Neural cell (in vitro differentiated cells): ENCODE data around the gene DUSP12. TPM values are rescaled to one million over a fixed set of nuclear protein-coding genes. Genes with fewer than 3 reads are reported as not detected.

Source experiments
- H2AFZ ChIP-seq: fragments of 200-600, 300-800 bp; sonication (generic), shearing (Covaris generic); 2 replicates; pipeline ENCODE4 v1.6.0; 2014; ENCODE audit warnings: low read depth, mild to moderate bottlenecking, antibody characterized with exemption, low read length, moderate library complexity
- H3F3A ChIP-seq: fragments of 200-600 bp; shearing (Covaris generic); 2 replicates; pipeline ENCODE4 v1.6.1; 2016; ENCODE audit warnings: mild to moderate bottlenecking, moderate library complexity, mixed read lengths, antibody characterized with exemption, low read length; ENCODE audit not compliant: insufficient read depth, poor library complexity, severe bottlenecking
- H3K27ac ChIP-seq: fragments of 200-600, 300-800 bp; sonication (generic), shearing (Covaris generic); 2 replicates; pipeline ENCODE4 v1.5.1; 2014; ENCODE audit warnings: mild to moderate bottlenecking, low read length, moderate library complexity
- H3K27me3 ChIP-seq: fragments of 300-800, 200-600 bp; sonication (generic), shearing (Covaris generic); 2 replicates; pipeline ENCODE4 v1.6.0; 2014; ENCODE audit warnings: mild to moderate bottlenecking, low read depth, low read length, moderate library complexity; ENCODE audit not compliant: insufficient read depth
- H3K36me3 ChIP-seq: fragments of 300-800, 200-600 bp; sonication (generic), shearing (Covaris generic); 2 replicates; pipeline ENCODE4 v1.5.1; 2014; ENCODE audit warnings: mild to moderate bottlenecking, antibody characterized with exemption, low read length, moderate library complexity; ENCODE audit not compliant: insufficient read depth
- H3K4me2 ChIP-seq: fragments of 300-800, 200-600 bp; sonication (generic), shearing (Covaris generic); 2 replicates; pipeline ENCODE4 v1.6.0; 2014; ENCODE audit warnings: mild to moderate bottlenecking, low read length
- H3K4me3 ChIP-seq: fragments of 300-800, 200-600 bp; sonication (generic), shearing (Covaris generic); 2 replicates; pipeline ENCODE4 v1.5.1; 2014; ENCODE audit warnings: mild to moderate bottlenecking, low read length, moderate library complexity
- H3K79me2 ChIP-seq: fragments of 200-600 bp; shearing (Covaris generic); replicated peaks from 2 replicates; pipeline ENCODE4 v1.6.0; 2014; ENCODE audit warnings: mild to moderate bottlenecking, low read length, moderate library complexity; ENCODE audit not compliant: insufficient read depth
- H3K9ac ChIP-seq: fragments of 300-800, 200-600 bp; sonication (generic), shearing (Covaris generic); 2 replicates; pipeline ENCODE4 v1.6.1; 2016; ENCODE audit warnings: mild to moderate bottlenecking, low read length, mixed read lengths
- H3K9me2 ChIP-seq: fragments of 200-600 bp; shearing (Covaris generic); 2 replicates; pipeline ENCODE4 v1.6.1; 2016; ENCODE audit warnings: mild to moderate bottlenecking, low read length, mixed read lengths; ENCODE audit not compliant: insufficient read depth
- H3K9me3 ChIP-seq: fragments of 200-600, 300-800 bp; sonication (generic), shearing (Covaris generic); 2 replicates; pipeline ENCODE4 v1.6.1; 2016; ENCODE audit warnings: mild to moderate bottlenecking, mixed run types, low read length, moderate library complexity, mixed read lengths
- H4K20me1 ChIP-seq: fragments of 200-600 bp; shearing (Covaris generic); 2 replicates; pipeline ENCODE4 v1.6.1; 2016; ENCODE audit warnings: mild to moderate bottlenecking, mixed run types; ENCODE audit not compliant: insufficient read depth
- EP300 ChIP-seq: fragments of 450-650 bp; conservative IDR thresholded peaks from 2 replicates; pipeline ENCODE4 v1.6.1; 2014; ENCODE audit warnings: antibody characterized with exemption, mild to moderate bottlenecking, moderate library complexity; ENCODE audit not compliant: poor library complexity, severe bottlenecking
- EZH2 ChIP-seq: fragments of 200-600, 300-800 bp; shearing (Covaris generic), sonication (generic); IDR thresholded peaks from 2 replicates; pipeline ENCODE4 v1.6.1; 2014; ENCODE audit warnings: antibody characterized with exemption, low read length, borderline replicate concordance, mild to moderate bottlenecking; ENCODE audit not compliant: insufficient read depth, poor library complexity, severe bottlenecking
- MXI1 ChIP-seq: fragments of 450-650 bp; conservative IDR thresholded peaks from 2 replicates; pipeline ENCODE4 v1.6.1; 2014; ENCODE audit warnings: antibody characterized with exemption, mild to moderate bottlenecking; ENCODE audit not compliant: poor library complexity, severe bottlenecking
- POLR2AphosphoS5 ChIP-seq: IDR thresholded peaks from 2 replicates; pipeline ENCODE4 v1.6.1; 2012
- RAD21 ChIP-seq: fragments of 450-650 bp; conservative IDR thresholded peaks from 2 replicates; pipeline ENCODE4 v1.6.1; 2014; ENCODE audit warnings: antibody characterized with exemption, mild to moderate bottlenecking, moderate library complexity
- SMC3 ChIP-seq: fragments of 450-650 bp; conservative IDR thresholded peaks from 2 replicates; pipeline ENCODE4 v1.6.1; 2014; ENCODE audit warnings: antibody characterized with exemption, mild to moderate bottlenecking, moderate library complexity; ENCODE audit not compliant: poor library complexity
- TAF1 ChIP-seq: IDR thresholded peaks from 2 replicates; pipeline ENCODE4 v1.6.1; 2012; ENCODE audit warnings: low read depth
- polyA plus RNA-seq: library from polyadenylated mRNA; depleted of rRNA; stranded (reverse); fragments of >200 nt; gene quantifications from 2 replicates; pipeline ENCODE4 v1.2.3, GENCODE V29; 2014
- TF ChIP-seq, protein P1 (sequence below): IDR thresholded peaks from 2 replicates; pipeline ENCODE4 v1.6.1; 2012; ENCODE audit warnings: borderline replicate concordance
- TF ChIP-seq, protein P2 (sequence below): fragments of 450-650 bp; IDR thresholded peaks from 2 replicates; pipeline ENCODE4 v1.5.1; 2014; ENCODE audit warnings: antibody characterized with exemption, mild to moderate bottlenecking, moderate library complexity; ENCODE audit not compliant: poor library complexity, severe bottlenecking

DUSP12 gene
- polyA plus RNA-seq, 1 donor from 2014 or later: 209 TPM

DNA sequence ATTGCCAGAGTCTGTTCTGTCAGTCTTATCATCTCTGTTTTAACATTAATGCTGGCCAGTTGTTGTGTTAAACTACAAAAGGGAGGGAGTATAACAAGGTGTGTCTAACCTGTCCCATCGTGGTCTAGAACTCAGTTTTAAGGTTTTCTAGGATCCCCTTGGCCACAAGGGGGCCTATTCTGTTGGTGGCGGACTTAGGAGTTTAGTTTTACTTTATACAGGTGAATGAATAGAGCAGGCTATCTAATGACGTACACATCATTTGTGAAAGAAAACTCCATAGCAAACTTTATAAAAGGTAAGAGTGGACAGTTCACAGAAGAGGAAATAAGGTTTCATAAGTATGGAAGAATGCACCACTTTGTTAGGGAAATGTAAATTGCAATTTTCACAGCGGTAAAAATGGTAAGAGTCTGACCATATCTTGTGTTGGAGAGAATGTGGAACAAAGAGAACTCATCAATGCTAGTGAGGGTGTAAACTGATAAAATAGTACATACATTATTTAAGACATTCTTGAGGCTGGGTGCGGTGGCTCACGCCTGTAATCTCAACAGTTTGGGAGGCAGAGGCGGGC, 14.0 kb downstream of the DUSP12 start:
- Histone ChIP-seq H3K36me3 (no peaks in the 10 kb centered on the region), H3F3A (no peaks in the 10 kb centered on the region), H3K4me3 (no peak overlapping the region), H3K9me3 (no peaks in the 10 kb centered on the region), H3K9me2 (no peaks in the 10 kb centered on the region), H3K9ac (no peak overlapping the region), H3K27ac (no peak overlapping the region), H3K27me3 (no peaks in the 10 kb centered on the region), H2AFZ (no peak overlapping the region), H4K20me1 (no peaks in the 10 kb centered on the region), H3K4me2 (no peak overlapping the region), H3K79me2 (peaks cover 23% of the 10 kb centered on the region)
- no peak for TF ChIP-seq MXI1

DNA sequence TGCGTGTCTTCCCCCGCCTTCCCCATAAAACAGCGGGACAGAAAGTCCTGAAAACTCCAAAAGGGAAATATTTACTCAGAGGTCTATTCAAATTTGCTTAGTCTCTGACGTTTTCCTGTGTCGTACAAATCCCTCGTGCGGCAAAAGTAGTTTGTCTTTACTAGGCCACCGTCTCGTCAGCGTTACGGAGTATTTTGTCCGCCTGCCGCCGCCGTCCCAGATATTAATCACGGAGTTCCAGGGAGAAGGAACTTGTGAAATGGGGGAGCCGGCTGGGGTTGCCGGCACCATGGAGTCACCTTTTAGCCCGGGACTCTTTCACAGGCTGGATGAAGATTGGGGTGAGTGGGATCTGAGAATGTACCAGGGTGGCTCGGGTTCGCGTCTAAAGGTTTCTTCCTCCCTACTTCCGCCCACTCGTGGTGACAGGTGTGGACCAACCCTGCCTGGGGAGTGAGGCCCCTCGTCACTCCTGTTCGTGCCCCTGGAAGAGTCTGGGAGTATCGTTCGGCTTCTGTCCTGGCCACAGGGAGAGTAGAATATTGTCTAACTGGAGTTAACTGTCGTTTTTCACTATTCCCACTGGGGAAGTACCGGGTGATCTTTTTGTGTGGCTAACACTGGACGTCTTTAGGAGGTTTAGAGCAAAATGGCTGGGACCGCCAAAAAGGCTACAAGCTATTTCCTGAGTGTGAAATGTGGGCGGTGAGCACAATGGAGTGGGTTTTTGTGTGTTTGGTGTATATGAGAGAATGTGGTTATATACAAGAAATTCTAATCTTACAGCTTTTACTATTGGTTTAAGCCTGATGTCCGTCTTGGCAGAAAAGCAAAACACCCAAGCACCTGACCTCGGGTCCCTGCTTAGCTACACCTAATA, 16.8 kb downstream of the DUSP12 start, which contains the start of gene ATF6:
ATF6 (plus strand) TSS at position 219 of the 880 bp plus-strand sequence; CDS start at position 260, 41 bp downstream.
- peaks cover 30% of the 10 kb centered on the region for H3K79me2 ChIP-seq
- H3K9me2 ChIP-seq: no peaks in the 10 kb centered on the region
- peak within 1 kb of the TSS; percentile 72 for H3K4me2 ChIP-seq
- no peaks in the 10 kb centered on the region for H4K20me1 ChIP-seq
- no peaks in the 10 kb centered on the region for H3K36me3 ChIP-seq
- no peaks in the 10 kb centered on the region for H3F3A ChIP-seq
- peak within 1 kb of the TSS; percentile 75 for H2AFZ ChIP-seq
- no peaks in the 10 kb centered on the region for H3K27me3 ChIP-seq
- TF ChIP-seq SMC3 (peak; percentile 16), RAD21 (no peak), MXI1 (peak; percentile 77), EP300 (peak; percentile 40), TAF1 (peak; percentile 47), POLR2AphosphoS5 (peak; percentile 73), EZH2 (no peak)
- TF ChIP-seq, protein P1, sequence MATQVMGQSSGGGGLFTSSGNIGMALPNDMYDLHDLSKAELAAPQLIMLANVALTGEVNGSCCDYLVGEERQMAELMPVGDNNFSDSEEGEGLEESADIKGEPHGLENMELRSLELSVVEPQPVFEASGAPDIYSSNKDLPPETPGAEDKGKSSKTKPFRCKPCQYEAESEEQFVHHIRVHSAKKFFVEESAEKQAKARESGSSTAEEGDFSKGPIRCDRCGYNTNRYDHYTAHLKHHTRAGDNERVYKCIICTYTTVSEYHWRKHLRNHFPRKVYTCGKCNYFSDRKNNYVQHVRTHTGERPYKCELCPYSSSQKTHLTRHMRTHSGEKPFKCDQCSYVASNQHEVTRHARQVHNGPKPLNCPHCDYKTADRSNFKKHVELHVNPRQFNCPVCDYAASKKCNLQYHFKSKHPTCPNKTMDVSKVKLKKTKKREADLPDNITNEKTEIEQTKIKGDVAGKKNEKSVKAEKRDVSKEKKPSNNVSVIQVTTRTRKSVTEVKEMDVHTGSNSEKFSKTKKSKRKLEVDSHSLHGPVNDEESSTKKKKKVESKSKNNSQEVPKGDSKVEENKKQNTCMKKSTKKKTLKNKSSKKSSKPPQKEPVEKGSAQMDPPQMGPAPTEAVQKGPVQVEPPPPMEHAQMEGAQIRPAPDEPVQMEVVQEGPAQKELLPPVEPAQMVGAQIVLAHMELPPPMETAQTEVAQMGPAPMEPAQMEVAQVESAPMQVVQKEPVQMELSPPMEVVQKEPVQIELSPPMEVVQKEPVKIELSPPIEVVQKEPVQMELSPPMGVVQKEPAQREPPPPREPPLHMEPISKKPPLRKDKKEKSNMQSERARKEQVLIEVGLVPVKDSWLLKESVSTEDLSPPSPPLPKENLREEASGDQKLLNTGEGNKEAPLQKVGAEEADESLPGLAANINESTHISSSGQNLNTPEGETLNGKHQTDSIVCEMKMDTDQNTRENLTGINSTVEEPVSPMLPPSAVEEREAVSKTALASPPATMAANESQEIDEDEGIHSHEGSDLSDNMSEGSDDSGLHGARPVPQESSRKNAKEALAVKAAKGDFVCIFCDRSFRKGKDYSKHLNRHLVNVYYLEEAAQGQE: no peak
- TF ChIP-seq, protein P2, sequence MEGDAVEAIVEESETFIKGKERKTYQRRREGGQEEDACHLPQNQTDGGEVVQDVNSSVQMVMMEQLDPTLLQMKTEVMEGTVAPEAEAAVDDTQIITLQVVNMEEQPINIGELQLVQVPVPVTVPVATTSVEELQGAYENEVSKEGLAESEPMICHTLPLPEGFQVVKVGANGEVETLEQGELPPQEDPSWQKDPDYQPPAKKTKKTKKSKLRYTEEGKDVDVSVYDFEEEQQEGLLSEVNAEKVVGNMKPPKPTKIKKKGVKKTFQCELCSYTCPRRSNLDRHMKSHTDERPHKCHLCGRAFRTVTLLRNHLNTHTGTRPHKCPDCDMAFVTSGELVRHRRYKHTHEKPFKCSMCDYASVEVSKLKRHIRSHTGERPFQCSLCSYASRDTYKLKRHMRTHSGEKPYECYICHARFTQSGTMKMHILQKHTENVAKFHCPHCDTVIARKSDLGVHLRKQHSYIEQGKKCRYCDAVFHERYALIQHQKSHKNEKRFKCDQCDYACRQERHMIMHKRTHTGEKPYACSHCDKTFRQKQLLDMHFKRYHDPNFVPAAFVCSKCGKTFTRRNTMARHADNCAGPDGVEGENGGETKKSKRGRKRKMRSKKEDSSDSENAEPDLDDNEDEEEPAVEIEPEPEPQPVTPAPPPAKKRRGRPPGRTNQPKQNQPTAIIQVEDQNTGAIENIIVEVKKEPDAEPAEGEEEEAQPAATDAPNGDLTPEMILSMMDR: peak; percentile 43
- peak within 1 kb of the TSS; percentile 81 for H3K4me3 ChIP-seq
- no peaks in the 10 kb centered on the region for H3K9me3 ChIP-seq
- peak within 1 kb of the TSS; percentile 56 for H3K27ac ChIP-seq
- peak within 1 kb of the TSS; percentile 75 for H3K9ac ChIP-seq
